ENCODE measurements around the gene TSSC4. TPM values are rescaled to one million over a fixed set of nuclear protein-coding genes. Genes with fewer than 3 reads are reported as not detected.

TSSC4 gene
- total RNA-seq, 1 experiment from 2014 or later, result 60.9 TPM

GRCh38 chr11:2401436-2401984, 960 bp downstream of the TSSC4 start:
- H3K4me1 Mint-ChIP-seq (ENCODE audit: low read depth, unreplicated experiment), result no peaks in the 10 kb centered on the region
- Histone ChIP-seq H3K27me3 (replicated peaks; ENCODE audit: control insufficient read depth, insufficient read depth, low read length) (no peaks in the 10 kb centered on the region), H3K4me3 (ENCODE audit: low read depth, low read length) (peak overlapping the region; percentile 100), H3K36me3 (ENCODE audit: control insufficient read depth, insufficient read depth, low read length) (no peaks in the 10 kb centered on the region), H3K9me3 (no peaks in the 10 kb centered on the region), H3K4me1 (peaks cover 14% of the 10 kb centered on the region)
- POLR2A ChIA-PET, result no interaction called here
- no peaks in the 10 kb centered on the region for H3K27me3 Mint-ChIP-seq (ENCODE audit: insufficient read depth, unreplicated experiment)
- DNase-seq, result no peak
- intact Hi-C loops (cut with micrococcal nuclease; ENCODE audit: unreplicated experiment), result loop anchor here (5.0 kb wide), 1 partner anchor 199 kb away; no protein-coding TSS in a partner anchor
- peak overlapping the region; percentile 92 for H3K27ac Mint-ChIP-seq (ENCODE audit: unreplicated experiment)
- H3K4me3 Mint-ChIP-seq (ENCODE audit: unreplicated experiment), result peak overlapping the region; percentile 89
- CTCF ChIA-PET, result interaction anchor here (0.8 to 2.2 kb wide), 4 partner anchors 18 to 97 kb away, joined by 3 to 18 read pairs (median 10); no protein-coding TSS in a partner anchor
- no peaks in the 10 kb centered on the region for H3K9me3 Mint-ChIP-seq (ENCODE audit: unreplicated experiment)
- no peak for TF ChIP-seq CTCF (IDR thresholded peaks at IDR 0.05; ENCODE audit: insufficient read depth in 1 of 2, low read depth in 1 of 2, low read length in 1 of 2, severe bottlenecking in 1 of 2, unreplicated experiment in 1 of 2)
- H3K36me3 Mint-ChIP-seq (ENCODE audit: insufficient read depth, unreplicated experiment), result peaks cover 66% of the 10 kb centered on the region
- BruUV-seq (replicated peaks), result no TSS peak

GRCh38 chr11:2402106-2402505, 1.6 kb downstream of the TSSC4 start:
- TF ChIP-seq CTCF (IDR thresholded peaks at IDR 0.05; ENCODE audit: insufficient read depth in 1 of 2, low read depth in 1 of 2, low read length in 1 of 2, severe bottlenecking in 1 of 2, unreplicated experiment in 1 of 2), result no peak
- Histone ChIP-seq H3K4me3 (ENCODE audit: low read depth, low read length) (no peak overlapping the region; the same call in 1 of the 2 replicates), H3K4me1 (peaks cover 14% of the 10 kb centered on the region), H3K27me3 (replicated peaks; ENCODE audit: control insufficient read depth, insufficient read depth, low read length) (no peaks in the 10 kb centered on the region), H3K36me3 (ENCODE audit: control insufficient read depth, insufficient read depth, low read length) (no peaks in the 10 kb centered on the region), H3K9me3 (no peaks in the 10 kb centered on the region)
- H3K27ac Mint-ChIP-seq (ENCODE audit: unreplicated experiment), result no peak overlapping the region
- no peaks in the 10 kb centered on the region for H3K27me3 Mint-ChIP-seq (ENCODE audit: insufficient read depth, unreplicated experiment)
- no peaks in the 10 kb centered on the region for H3K9me3 Mint-ChIP-seq (ENCODE audit: unreplicated experiment)
- intact Hi-C loops (cut with micrococcal nuclease; ENCODE audit: unreplicated experiment), result loop anchor here (5.0 kb wide), 1 partner anchor 200 kb away; no protein-coding TSS in a partner anchor
- H3K36me3 Mint-ChIP-seq (ENCODE audit: insufficient read depth, unreplicated experiment), result peaks cover 60% of the 10 kb centered on the region
- no peak for DNase-seq
- no peaks in the 10 kb centered on the region for H3K4me1 Mint-ChIP-seq (ENCODE audit: low read depth, unreplicated experiment)
- ChIA-PET POLR2A (no interaction called here), CTCF (interaction anchor here (0.8 kb wide), 1 partner anchor 97 kb away, joined by 3 read pairs; no protein-coding TSS in a partner anchor)
- BruUV-seq (replicated peaks), result no TSS peak
- peak overlapping the region; percentile 89 for H3K4me3 Mint-ChIP-seq (ENCODE audit: unreplicated experiment)

GRCh38 chr11:2402890-2403645, 2.5 kb downstream of the TSSC4 start:
- Mint-ChIP-seq H3K4me3 (ENCODE audit: unreplicated experiment) (peak overlapping the region; percentile 29), H3K27ac (ENCODE audit: unreplicated experiment) (no peak overlapping the region), H3K27me3 (ENCODE audit: insufficient read depth, unreplicated experiment) (no peaks in the 10 kb centered on the region), H3K9me3 (ENCODE audit: unreplicated experiment) (no peaks in the 10 kb centered on the region), H3K4me1 (ENCODE audit: low read depth, unreplicated experiment) (no peaks in the 10 kb centered on the region), H3K36me3 (ENCODE audit: insufficient read depth, unreplicated experiment) (peaks cover 53% of the 10 kb centered on the region)
- DNase-seq, result no peak
- no peak for TF ChIP-seq CTCF (IDR thresholded peaks at IDR 0.05; ENCODE audit: insufficient read depth in 1 of 2, low read depth in 1 of 2, low read length in 1 of 2, severe bottlenecking in 1 of 2, unreplicated experiment in 1 of 2)
- H3K36me3 ChIP-seq (ENCODE audit: control insufficient read depth, insufficient read depth, low read length), result no peaks in the 10 kb centered on the region
- no peak overlapping the region for H3K4me3 ChIP-seq (ENCODE audit: low read depth, low read length)
- H3K4me1 ChIP-seq, result peaks cover 14% of the 10 kb centered on the region
- intact Hi-C loops (cut with micrococcal nuclease; ENCODE audit: unreplicated experiment), result loop anchor here (5.0 kb wide), 1 partner anchor 201 kb away; no protein-coding TSS in a partner anchor
- no peaks in the 10 kb centered on the region for H3K9me3 ChIP-seq
- ChIA-PET CTCF (interaction anchor here (0.9 kb wide), 1 partner anchor 16 kb away, joined by 3 read pairs; no protein-coding TSS in a partner anchor), POLR2A (no interaction called here)
- no TSS peak for BruUV-seq (replicated peaks)
- no peaks in the 10 kb centered on the region for H3K27me3 ChIP-seq (replicated peaks; ENCODE audit: control insufficient read depth, insufficient read depth, low read length)
